Lower lobe of right lung (tissue), 2 donors: ENCODE data around the gene GFPT1. TPM values are rescaled to one million over a fixed set of nuclear protein-coding genes. Genes with fewer than 3 reads are reported as not detected.

Source experiments
- ATAC-seq, 2 donors: fragments of 200-7000 bp; cut with Tn5 transposase; one replicate each; pipeline ENCODE4 v1.9.1; 2020 to 2022; ENCODE audit warnings: mild to moderate bottlenecking in 2 of 2, moderate library complexity in 2 of 2
- DNase-seq: peaks from one replicate; pipeline ENCODE4 v3.0.0-alpha.2; 2020
- H3K27ac ChIP-seq: fragments of 200-600 bp; one replicate; pipeline ENCODE4 v1.8.0; 2022
- H3K27me3 ChIP-seq: fragments of 200-600 bp; one replicate; pipeline ENCODE4 v1.8.0; 2022; ENCODE audit warnings: low read depth
- H3K36me3 ChIP-seq: fragments of 200-600 bp; one replicate; pipeline ENCODE4 v1.8.0; 2022; ENCODE audit warnings: mild to moderate bottlenecking
- H3K4me1 ChIP-seq: fragments of 200-600 bp; one replicate; pipeline ENCODE4 v1.8.0; 2022
- H3K4me3 ChIP-seq: fragments of 200-600 bp; one replicate; pipeline ENCODE4 v1.8.0; 2022; ENCODE audit warnings: mild to moderate bottlenecking
- H3K9me3 ChIP-seq: fragments of 200-600 bp; one replicate; pipeline ENCODE4 v1.8.0; 2022
- intact Hi-C: fragments of 100-400 bp; cut with DNase I; formaldehyde crosslinking; loops from one replicate; pipeline ENCODE4 v1.11.0; 2022
- total RNA-seq: library from RNA; stranded (reverse); fragmentation: NEBNext Ultra II Directional; extraction: Animal tissue kit (Norgen Biotek cat#: 25700); gene quantifications from one replicate; pipeline ENCODE4 v1.2.1, GENCODE V29; 2021
- TF ChIP-seq, protein P1 (sequence below): fragments of 200-600 bp; IDR thresholded peaks from one replicate; pipeline ENCODE4 v1.8.0; 2022; ENCODE audit warnings: antibody characterized with exemption, mild to moderate bottlenecking
- donor health status: DM: no; HTN: yes; CAD: no; lungs with severe emphysema.

Gene GFPT1
- total RNA-seq, 1 donor from 2014 or later = 59.9 TPM

- Histone ChIP-seq H3K4me3 (no peak overlapping the region), H3K27ac (peak overlapping the region; percentile 85), H3K27me3 (peaks cover 10% of the 10 kb centered on the region), H3K4me1 (peaks cover 50% of the 10 kb centered on the region), H3K9me3 (no peaks in the 10 kb centered on the region), H3K36me3 (no peaks in the 10 kb centered on the region)
- TF ChIP-seq, protein P1, sequence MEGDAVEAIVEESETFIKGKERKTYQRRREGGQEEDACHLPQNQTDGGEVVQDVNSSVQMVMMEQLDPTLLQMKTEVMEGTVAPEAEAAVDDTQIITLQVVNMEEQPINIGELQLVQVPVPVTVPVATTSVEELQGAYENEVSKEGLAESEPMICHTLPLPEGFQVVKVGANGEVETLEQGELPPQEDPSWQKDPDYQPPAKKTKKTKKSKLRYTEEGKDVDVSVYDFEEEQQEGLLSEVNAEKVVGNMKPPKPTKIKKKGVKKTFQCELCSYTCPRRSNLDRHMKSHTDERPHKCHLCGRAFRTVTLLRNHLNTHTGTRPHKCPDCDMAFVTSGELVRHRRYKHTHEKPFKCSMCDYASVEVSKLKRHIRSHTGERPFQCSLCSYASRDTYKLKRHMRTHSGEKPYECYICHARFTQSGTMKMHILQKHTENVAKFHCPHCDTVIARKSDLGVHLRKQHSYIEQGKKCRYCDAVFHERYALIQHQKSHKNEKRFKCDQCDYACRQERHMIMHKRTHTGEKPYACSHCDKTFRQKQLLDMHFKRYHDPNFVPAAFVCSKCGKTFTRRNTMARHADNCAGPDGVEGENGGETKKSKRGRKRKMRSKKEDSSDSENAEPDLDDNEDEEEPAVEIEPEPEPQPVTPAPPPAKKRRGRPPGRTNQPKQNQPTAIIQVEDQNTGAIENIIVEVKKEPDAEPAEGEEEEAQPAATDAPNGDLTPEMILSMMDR = no peak
- DNase-seq = peak; percentile 71
- intact Hi-C loops = no loop called here
- peak; percentile 50 to 64 for ATAC-seq
Measured at GRCh38 chr2:69309351-69310110, 77.5 kb downstream of the GFPT1 start.

GRCh38 chr2:69308338-69308737 lies 78.7 kb downstream of the GFPT1 start:
- H3K4me1 ChIP-seq = peaks cover 50% of the 10 kb centered on the region
- H3K27ac ChIP-seq = peak overlapping the region; percentile 85
- no peak overlapping the region for H3K4me3 ChIP-seq
- peaks cover 6% of the 10 kb centered on the region for H3K9me3 ChIP-seq
- DNase-seq = no peak
- intact Hi-C loops = no loop called here
- H3K27me3 ChIP-seq = peaks cover 10% of the 10 kb centered on the region
- TF ChIP-seq, protein P1 = no peak
- no peak for ATAC-seq
- H3K36me3 ChIP-seq = no peaks in the 10 kb centered on the region

- no peak for ATAC-seq
- intact Hi-C loops = no loop called here
- peaks cover 50% of the 10 kb centered on the region for H3K4me1 ChIP-seq
- no peak for DNase-seq
- TF ChIP-seq, protein P1 = no peak
- peaks cover 10% of the 10 kb centered on the region for H3K27me3 ChIP-seq
- H3K4me3 ChIP-seq = peak overlapping the region; percentile 72
- H3K36me3 ChIP-seq = no peaks in the 10 kb centered on the region
- H3K9me3 ChIP-seq = peaks cover 6% of the 10 kb centered on the region
- peak overlapping the region; percentile 86 for H3K27ac ChIP-seq
Measured at GRCh38 chr2:69307579-69308064, 79.4 kb downstream of the GFPT1 start.

DNA sequence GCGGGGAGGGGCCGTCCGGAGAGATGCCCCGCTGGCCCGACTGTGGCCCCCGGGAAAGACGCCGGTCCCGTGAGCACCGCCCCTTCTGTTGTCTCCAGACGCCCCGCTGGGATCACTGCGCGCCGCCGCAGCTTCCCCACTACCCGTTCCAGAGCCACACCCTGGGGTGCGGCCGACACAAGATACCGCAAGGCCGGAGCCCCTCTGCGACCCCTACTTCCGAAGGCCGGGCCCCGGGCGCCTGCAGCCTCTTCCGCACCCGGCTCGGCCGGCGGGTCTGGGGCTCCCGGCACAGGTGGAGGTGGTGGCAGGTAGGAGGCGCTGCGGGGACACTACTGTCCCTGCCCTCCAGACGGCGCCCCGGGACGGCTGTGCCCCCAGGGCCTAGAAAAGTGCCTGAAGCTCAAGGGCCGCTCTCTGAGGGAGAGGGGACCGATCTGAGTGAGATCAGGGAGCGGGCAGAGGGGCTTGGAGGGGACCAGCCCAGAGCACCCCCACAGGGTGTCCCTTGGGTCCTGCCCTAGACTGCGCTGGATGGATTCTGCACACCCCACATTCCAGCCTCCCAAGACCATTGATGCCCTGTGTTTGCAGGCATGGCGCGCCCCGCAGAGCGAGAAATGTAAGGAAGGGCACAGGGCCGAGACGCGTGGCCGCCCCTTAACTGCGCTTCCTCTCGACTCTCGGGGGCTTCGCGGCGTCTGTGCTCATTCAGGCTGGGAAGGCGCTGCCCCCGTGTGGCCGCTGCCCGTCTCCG lies 80.0 kb downstream of the GFPT1 start:
- intact Hi-C loops = no loop called here
- DNase-seq = peak; percentile 86

GRCh38 chr2:69306393-69306821 lies 80.6 kb downstream of the GFPT1 start:
- Histone ChIP-seq H3K36me3 (no peaks in the 10 kb centered on the region), H3K4me3 (peak overlapping the region; percentile 72), H3K9me3 (peaks cover 6% of the 10 kb centered on the region), H3K27ac (peak overlapping the region; percentile 86), H3K27me3 (peaks cover 10% of the 10 kb centered on the region), H3K4me1 (peaks cover 50% of the 10 kb centered on the region)
- intact Hi-C loops = no loop called here
- TF ChIP-seq, protein P1 = no peak
- ATAC-seq = peak in 1 of 2 donors; percentile 19
- DNase-seq = peak; percentile 51

More for the DNA sequence above, 80.0 kb downstream of the GFPT1 start:
- Histone ChIP-seq H3K36me3 (no peaks in the 10 kb centered on the region), H3K27me3 (peaks cover 10% of the 10 kb centered on the region), H3K27ac (peak overlapping the region; percentile 86), H3K4me3 (peak overlapping the region; percentile 72), H3K4me1 (peaks cover 50% of the 10 kb centered on the region), H3K9me3 (peaks cover 6% of the 10 kb centered on the region)
- TF ChIP-seq, protein P1 = peak; percentile 86
- peak; percentile 89 to 90 for ATAC-seq
